Mammary epithelial cell (primary cell): ENCODE measurements around the gene PLA2G4D.

Experiments used
- EZH2 ChIP-seq: IDR thresholded peaks from 2 replicates; pipeline ENCODE4 v1.6.1; 2012; ENCODE audit warnings: low read length, inconsistent platforms, borderline replicate concordance
- TF ChIP-seq, protein P1 (sequence below), 2 donors: IDR thresholded peaks in 1 of 2; conservative IDR thresholded peaks in 1 of 2; 2 replicates each; pipeline ENCODE4 v1.5.1; 2011 to 2012; ENCODE audit warnings: inconsistent platforms in 2 of 2, low read length in 2 of 2, mild to moderate bottlenecking in 2 of 2, control low read depth in 1 of 2, low read depth in 1 of 2; ENCODE audit not compliant: insufficient read depth in 1 of 2; ENCODE audit errors: extremely low read depth in 1 of 2

DNA sequence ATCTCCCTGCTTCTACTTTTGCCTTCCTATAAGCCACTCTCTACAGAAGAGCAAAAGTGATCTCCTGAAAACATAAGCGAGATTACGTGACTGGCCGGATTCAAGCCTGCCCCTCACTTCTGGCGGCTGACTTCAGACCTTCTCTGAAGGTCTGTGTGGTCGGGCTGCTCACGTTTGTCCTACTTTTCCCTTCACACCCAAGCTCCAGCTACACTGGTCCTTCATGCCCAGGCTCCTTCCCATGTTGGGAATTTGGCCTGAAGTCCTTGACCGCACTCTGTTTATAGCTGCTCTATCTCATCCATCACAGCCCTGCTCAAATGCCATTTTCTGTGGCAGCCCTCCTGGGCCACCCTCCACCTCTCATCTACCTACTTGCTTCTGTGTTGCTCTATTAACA is 66.8 kb downstream of the PLA2G4D start:
- TF ChIP-seq, protein P1, sequence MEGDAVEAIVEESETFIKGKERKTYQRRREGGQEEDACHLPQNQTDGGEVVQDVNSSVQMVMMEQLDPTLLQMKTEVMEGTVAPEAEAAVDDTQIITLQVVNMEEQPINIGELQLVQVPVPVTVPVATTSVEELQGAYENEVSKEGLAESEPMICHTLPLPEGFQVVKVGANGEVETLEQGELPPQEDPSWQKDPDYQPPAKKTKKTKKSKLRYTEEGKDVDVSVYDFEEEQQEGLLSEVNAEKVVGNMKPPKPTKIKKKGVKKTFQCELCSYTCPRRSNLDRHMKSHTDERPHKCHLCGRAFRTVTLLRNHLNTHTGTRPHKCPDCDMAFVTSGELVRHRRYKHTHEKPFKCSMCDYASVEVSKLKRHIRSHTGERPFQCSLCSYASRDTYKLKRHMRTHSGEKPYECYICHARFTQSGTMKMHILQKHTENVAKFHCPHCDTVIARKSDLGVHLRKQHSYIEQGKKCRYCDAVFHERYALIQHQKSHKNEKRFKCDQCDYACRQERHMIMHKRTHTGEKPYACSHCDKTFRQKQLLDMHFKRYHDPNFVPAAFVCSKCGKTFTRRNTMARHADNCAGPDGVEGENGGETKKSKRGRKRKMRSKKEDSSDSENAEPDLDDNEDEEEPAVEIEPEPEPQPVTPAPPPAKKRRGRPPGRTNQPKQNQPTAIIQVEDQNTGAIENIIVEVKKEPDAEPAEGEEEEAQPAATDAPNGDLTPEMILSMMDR (conservative IDR thresholded peaks at IDR 0.05 in 1 of 2, IDR thresholded peaks at IDR 0.05 in 1 of 2; ENCODE audit: extremely low read depth in 1 of 2, insufficient read depth in 1 of 2, low read depth in 1 of 2, low read length in 2 of 2) = no peak
- no peak for TF ChIP-seq EZH2
